Astrocyte (in vitro differentiated cells and primary cell): ENCODE data around the gene MYMK. TPM values are rescaled to one million over a fixed set of nuclear protein-coding genes. Genes with fewer than 3 reads are reported as not detected.

Source experiments
- DNase-seq: peaks from one replicate; pipeline ENCODE4 v3.0.0-alpha.2; 2010; ENCODE audit warnings: low read depth
- FAIRE-seq: peaks from 2 replicates; lab custom pipeline; 2011; peaks lifted over from hg19 to GRCh38; lab: Jason Lieb, UNC
- H2AFZ ChIP-seq: 2 replicates; pipeline ENCODE4 v1.6.0; 2012; ENCODE audit warnings: low read depth, low read length, inconsistent platforms
- H3K27ac ChIP-seq: 2 replicates; pipeline ENCODE4 v1.5.1; 2011; ENCODE audit warnings: low read depth, low read length, inconsistent platforms
- H3K27me3 ChIP-seq: 2 replicates; pipeline ENCODE4 v1.6.0; 2011; ENCODE audit warnings: low read length, inconsistent platforms; ENCODE audit not compliant: insufficient read depth
- H3K36me3 ChIP-seq: 2 replicates; pipeline ENCODE4 v1.5.1; 2011; ENCODE audit warnings: low read length, inconsistent platforms; ENCODE audit not compliant: insufficient read depth
- H3K4me1 ChIP-seq: 2 replicates; pipeline ENCODE4 v1.5.1; 2011; ENCODE audit warnings: low read length, inconsistent platforms; ENCODE audit not compliant: insufficient read depth
- H3K4me2 ChIP-seq: 2 replicates; pipeline ENCODE4 v1.6.0; 2012; ENCODE audit warnings: low read length, inconsistent platforms
- H3K4me3 ChIP-seq: 2 replicates; pipeline ENCODE4 v1.5.1; 2011; ENCODE audit warnings: low read depth, mild to moderate bottlenecking, low read length, inconsistent platforms; ENCODE audit not compliant: insufficient read depth
- H3K79me2 ChIP-seq: 2 replicates; pipeline ENCODE4 v1.6.0; 2012; ENCODE audit warnings: mild to moderate bottlenecking, low read length, inconsistent platforms; ENCODE audit not compliant: insufficient read depth
- H3K9ac ChIP-seq: 2 replicates; pipeline ENCODE4 v1.6.0; 2012; ENCODE audit warnings: mild to moderate bottlenecking, low read length, inconsistent platforms
- H3K9me3 ChIP-seq: 2 replicates; pipeline ENCODE4 v1.5.1; 2012; ENCODE audit warnings: low read depth, mild to moderate bottlenecking, low read length, inconsistent platforms; ENCODE audit not compliant: insufficient read depth
- H4K20me1 ChIP-seq: 2 replicates; pipeline ENCODE4 v1.6.0; 2012; ENCODE audit warnings: low read length, inconsistent platforms; ENCODE audit not compliant: insufficient read depth
- H3K27ac Mint-ChIP-seq: one replicate; pipeline ENCODE4 v1.8.0; 2021; ENCODE audit warnings: mild to moderate bottlenecking, mixed read lengths; ENCODE audit not compliant: unreplicated experiment
- H3K27me3 Mint-ChIP-seq: one replicate; pipeline ENCODE4 v1.8.0; 2021; ENCODE audit warnings: low read depth, mixed read lengths; ENCODE audit not compliant: unreplicated experiment
- H3K36me3 Mint-ChIP-seq: one replicate; pipeline ENCODE4 v1.8.0; 2021; ENCODE audit warnings: low read depth, mixed read lengths; ENCODE audit not compliant: unreplicated experiment
- H3K4me1 Mint-ChIP-seq: one replicate; pipeline ENCODE4 v1.8.0; 2021; ENCODE audit warnings: low read depth, mixed read lengths; ENCODE audit not compliant: unreplicated experiment
- H3K4me3 Mint-ChIP-seq: one replicate; pipeline ENCODE4 v1.8.0; 2021; ENCODE audit warnings: mild to moderate bottlenecking, moderate library complexity, mixed read lengths; ENCODE audit not compliant: unreplicated experiment
- H3K9me3 Mint-ChIP-seq: one replicate; pipeline ENCODE4 v1.8.0; 2021; ENCODE audit warnings: mild to moderate bottlenecking, mixed read lengths; ENCODE audit not compliant: unreplicated experiment
- EZH2 ChIP-seq: IDR thresholded peaks from 2 replicates; pipeline ENCODE4 v1.6.1; 2012; ENCODE audit warnings: mild to moderate bottlenecking, low read length, inconsistent platforms; ENCODE audit not compliant: insufficient read depth
- total RNA-seq: library from RNA; stranded (reverse); gene quantifications from 2 replicates; pipeline ENCODE4 v1.2.1, GENCODE V29; 2021
- TF ChIP-seq, protein P1 (sequence below): IDR thresholded peaks from 2 replicates; pipeline ENCODE4 v1.5.1; 2011; ENCODE audit warnings: low read depth, mild to moderate bottlenecking, inconsistent platforms, low read length, moderate library complexity; ENCODE audit not compliant: insufficient read depth

MYMK gene
- total RNA-seq, 1 donor from 2014 or later = not detected

DNA sequence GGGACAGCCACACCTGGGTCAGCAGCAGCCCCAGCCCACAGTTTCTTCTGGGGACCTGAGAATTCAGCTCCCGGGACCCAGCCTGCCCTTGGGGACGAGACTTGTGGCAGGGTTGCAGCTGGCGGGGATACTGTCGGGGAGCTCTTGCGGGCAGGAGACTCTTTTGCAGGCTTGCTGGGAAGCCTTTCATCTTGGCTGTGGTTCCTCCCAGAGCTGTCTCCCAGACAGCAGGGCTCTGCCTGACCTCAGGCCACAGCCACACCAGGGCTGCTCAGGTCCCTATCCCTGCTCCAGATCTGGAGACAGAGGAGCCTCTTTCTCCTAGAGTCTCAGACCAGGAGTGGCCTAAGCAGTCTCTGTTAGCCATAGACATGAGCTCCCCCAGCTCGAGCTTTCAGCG, 4.7 kb upstream of the MYMK start:
- no peak overlapping the region for H2AFZ ChIP-seq
- peaks cover 19% of the 10 kb centered on the region for H3K4me1 Mint-ChIP-seq
- peaks cover 33% of the 10 kb centered on the region for H3K27me3 ChIP-seq
- no peak for FAIRE-seq
- H3K27ac Mint-ChIP-seq = no peak overlapping the region
- no peak for DNase-seq
- no peak overlapping the region for H3K27ac ChIP-seq
- no peaks in the 10 kb centered on the region for H3K9me3 Mint-ChIP-seq
- H3K9me3 ChIP-seq = no peaks in the 10 kb centered on the region
- H3K4me1 ChIP-seq = peaks cover 16% of the 10 kb centered on the region
- no peaks in the 10 kb centered on the region for H3K79me2 ChIP-seq
- TF ChIP-seq, protein P1, sequence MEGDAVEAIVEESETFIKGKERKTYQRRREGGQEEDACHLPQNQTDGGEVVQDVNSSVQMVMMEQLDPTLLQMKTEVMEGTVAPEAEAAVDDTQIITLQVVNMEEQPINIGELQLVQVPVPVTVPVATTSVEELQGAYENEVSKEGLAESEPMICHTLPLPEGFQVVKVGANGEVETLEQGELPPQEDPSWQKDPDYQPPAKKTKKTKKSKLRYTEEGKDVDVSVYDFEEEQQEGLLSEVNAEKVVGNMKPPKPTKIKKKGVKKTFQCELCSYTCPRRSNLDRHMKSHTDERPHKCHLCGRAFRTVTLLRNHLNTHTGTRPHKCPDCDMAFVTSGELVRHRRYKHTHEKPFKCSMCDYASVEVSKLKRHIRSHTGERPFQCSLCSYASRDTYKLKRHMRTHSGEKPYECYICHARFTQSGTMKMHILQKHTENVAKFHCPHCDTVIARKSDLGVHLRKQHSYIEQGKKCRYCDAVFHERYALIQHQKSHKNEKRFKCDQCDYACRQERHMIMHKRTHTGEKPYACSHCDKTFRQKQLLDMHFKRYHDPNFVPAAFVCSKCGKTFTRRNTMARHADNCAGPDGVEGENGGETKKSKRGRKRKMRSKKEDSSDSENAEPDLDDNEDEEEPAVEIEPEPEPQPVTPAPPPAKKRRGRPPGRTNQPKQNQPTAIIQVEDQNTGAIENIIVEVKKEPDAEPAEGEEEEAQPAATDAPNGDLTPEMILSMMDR = no peak
- TF ChIP-seq EZH2 = no peak
- H3K36me3 ChIP-seq = no peaks in the 10 kb centered on the region
- peaks cover 4% of the 10 kb centered on the region for H4K20me1 ChIP-seq
- H3K4me2 ChIP-seq = no peak overlapping the region
- no peak overlapping the region for H3K4me3 Mint-ChIP-seq
- H3K27me3 Mint-ChIP-seq = peaks cover 35% of the 10 kb centered on the region
- H3K9ac ChIP-seq = no peak overlapping the region
- no peak overlapping the region for H3K4me3 ChIP-seq
- peaks cover 5% of the 10 kb centered on the region for H3K36me3 Mint-ChIP-seq

- H2AFZ ChIP-seq = no peak overlapping the region
- Mint-ChIP-seq H3K36me3 (peaks cover 5% of the 10 kb centered on the region), H3K27ac (no peak overlapping the region), H3K27me3 (peaks cover 37% of the 10 kb centered on the region), H3K4me3 (no peak overlapping the region), H3K4me1 (peaks cover 19% of the 10 kb centered on the region), H3K9me3 (no peaks in the 10 kb centered on the region)
- peaks cover 10% of the 10 kb centered on the region for H3K4me1 ChIP-seq
- TF ChIP-seq, protein P1 = no peak
- TF ChIP-seq EZH2 = no peak
- peaks cover under 1% of the 10 kb centered on the region for H4K20me1 ChIP-seq
- peaks cover 33% of the 10 kb centered on the region for H3K27me3 ChIP-seq
- FAIRE-seq (no peak), DNase-seq (no peak)
- H3K4me2 ChIP-seq = no peak overlapping the region
- H3K9ac ChIP-seq = no peak overlapping the region
- H3K79me2 ChIP-seq = no peaks in the 10 kb centered on the region
- H3K4me3 ChIP-seq = no peak overlapping the region
- no peaks in the 10 kb centered on the region for H3K9me3 ChIP-seq
- H3K36me3 ChIP-seq = no peaks in the 10 kb centered on the region
- H3K27ac ChIP-seq = no peak overlapping the region
Measured at GRCh38 chr9:133528876-133529241, 4.1 kb upstream of the MYMK start.

- TF ChIP-seq EZH2 = no peak
- TF ChIP-seq, protein P1 = no peak
- H3K27me3 ChIP-seq = peaks cover 35% of the 10 kb centered on the region
Measured at GRCh38 chr9:133528001-133528875, 3.5 kb upstream of the MYMK start.

More at GRCh38 chr9:133528001-133528875, 3.5 kb upstream of the MYMK start:
- no peak for FAIRE-seq
- Mint-ChIP-seq H3K36me3 (peaks cover 5% of the 10 kb centered on the region), H3K9me3 (no peaks in the 10 kb centered on the region), H3K4me1 (peaks cover 18% of the 10 kb centered on the region), H3K27ac (peak overlapping the region; percentile 18), H3K27me3 (peaks cover 43% of the 10 kb centered on the region), H3K4me3 (no peak overlapping the region)
- H3K9me3 ChIP-seq = no peaks in the 10 kb centered on the region
- H3K36me3 ChIP-seq = no peaks in the 10 kb centered on the region
- no peak overlapping the region for H3K9ac ChIP-seq
- H3K4me1 ChIP-seq = peaks cover 8% of the 10 kb centered on the region
- no peak overlapping the region for H2AFZ ChIP-seq
- no peak overlapping the region for H3K27ac ChIP-seq
- no peaks in the 10 kb centered on the region for H4K20me1 ChIP-seq
- H3K4me2 ChIP-seq = no peak overlapping the region
- no peaks in the 10 kb centered on the region for H3K79me2 ChIP-seq
- no peak for DNase-seq
- no peak overlapping the region for H3K4me3 ChIP-seq
